Measurements from ENCODE around the gene LENG8. TPM values are rescaled to one million over a fixed set of nuclear protein-coding genes. Genes with fewer than 3 reads are reported as not detected.

The LENG8 gene
- total and polyA plus RNA-seq, 12 donors: 17.4 to 725 (median 90.8) TPM

- H3K27ac ChIP-seq: no peak overlapping the region
- DNase-seq: no peak
- peaks cover 18% of the 10 kb centered on the region for H3K27me3 ChIP-seq
- H3K4me1 ChIP-seq (replicated peaks in 1 of 2): peaks cover 3 to 8% of the 10 kb centered on the region in 2 donors
- TF ChIP-seq POLR2A (IDR thresholded peaks at IDR 0.05) (no peak), CTCF (IDR thresholded peaks at IDR 0.05) (no peak)
- H3K4me3 ChIP-seq: no peak overlapping the region
- WGBS, 4 donors: 59 to 69% (median 65%) methylated on average over 12 to 17 of the region's 17 CpGs
- no peaks in the 10 kb centered on the region for H3K9me3 ChIP-seq (replicated peaks in 1 of 3)
- H3K36me3 ChIP-seq (replicated peaks in 1 of 2): no peaks in the 10 kb centered on the region
- intact Hi-C loops (cut with DNase I): no loop called here
Observed at GRCh38 chr19:54426291-54426931, 22.6 kb upstream of the LENG8 start.

- Histone ChIP-seq H3K9me3 (replicated peaks in 1 of 3) (no peaks in the 10 kb centered on the region), H3K27me3 (peaks cover 18% of the 10 kb centered on the region), H3K27ac (no peak overlapping the region), H3K4me3 (no peak overlapping the region), H3K36me3 (replicated peaks in 1 of 2) (no peaks in the 10 kb centered on the region), H3K4me1 (replicated peaks in 1 of 2) (peaks cover 3 to 8% of the 10 kb centered on the region in 2 donors)
- TF ChIP-seq POLR2A (IDR thresholded peaks at IDR 0.05) (no peak), CTCF (IDR thresholded peaks at IDR 0.05) (no peak)
- no peak for DNase-seq
- 84 to 89% (median 84%) methylated on average over 11 of the region's 11 CpGs for WGBS, 4 donors
- intact Hi-C loops (cut with DNase I): no loop called here
Observed at GRCh38 chr19:54427586-54427985, 21.4 kb upstream of the LENG8 start.

GRCh38 chr19:54428323-54429175, 20.4 kb upstream of the LENG8 start:
- 67 to 82% (median 72%) methylated on average over 7 to 11 of the region's 11 CpGs for WGBS, 4 donors
- TF ChIP-seq POLR2A (IDR thresholded peaks at IDR 0.05): no peak
- no peak for TF ChIP-seq CTCF (IDR thresholded peaks at IDR 0.05)
- Histone ChIP-seq H3K4me1 (replicated peaks in 1 of 2) (peaks cover 3 to 8% of the 10 kb centered on the region in 2 donors), H3K36me3 (replicated peaks in 1 of 2) (no peaks in the 10 kb centered on the region), H3K9me3 (replicated peaks in 1 of 3) (no peaks in the 10 kb centered on the region), H3K27ac (no peak overlapping the region), H3K4me3 (no peak overlapping the region), H3K27me3 (peaks cover 18% of the 10 kb centered on the region)
- DNase-seq: no peak
- intact Hi-C loops (cut with DNase I): no loop called here

GRCh38 chr19:54429176-54429495, 19.9 kb upstream of the LENG8 start:
- no peak for TF ChIP-seq CTCF (IDR thresholded peaks at IDR 0.05)
- TF ChIP-seq POLR2A (IDR thresholded peaks at IDR 0.05): no peak
- Histone ChIP-seq H3K9me3 (replicated peaks in 1 of 3) (no peaks in the 10 kb centered on the region), H3K27me3 (peaks cover 18% of the 10 kb centered on the region), H3K27ac (no peak overlapping the region), H3K36me3 (replicated peaks in 1 of 2) (no peaks in the 10 kb centered on the region), H3K4me3 (no peak overlapping the region), H3K4me1 (replicated peaks in 1 of 2) (peaks cover 3 to 8% of the 10 kb centered on the region in 2 donors)
- peak in 1 of 7 donors; percentile 26 for DNase-seq
- whole genome bisulfite sequencing, 4 donors: 55 to 75% (median 62%) methylated on average over 4 to 8 of the region's 8 CpGs
- intact Hi-C loops (cut with DNase I): no loop called here

All from adrenal gland (tissue), 12 donors.